BE2C (cell line): ENCODE results near the gene ACOT7.

ENCODE experiments used
- DNase-seq: peaks from one replicate; pipeline ENCODE4 v3.0.0-alpha.2; 2020
- H3K27me3 ChIP-seq: fragments of 250-450 bp; sonication (Bioruptor Pico); 2 replicates; pipeline ENCODE4 v1.5.1; 2020; ENCODE audit warnings: mild to moderate bottlenecking
- H3K36me3 ChIP-seq: fragments of 250-450 bp; sonication (Bioruptor Pico); 2 replicates; pipeline ENCODE4 v1.5.1; 2020; ENCODE audit warnings: mild to moderate bottlenecking
- H3K4me1 ChIP-seq: fragments of 250-450 bp; sonication (Bioruptor Pico); 2 replicates; pipeline ENCODE4 v1.5.1; 2020
- H3K4me3 ChIP-seq: 2 replicates; pipeline ENCODE4 v1.5.1; 2011; ENCODE audit warnings: low read depth, low read length
- H3K9me3 ChIP-seq: fragments of 250-450 bp; sonication (Bioruptor Pico); 2 replicates; pipeline ENCODE4 v1.5.1; 2020
- TF ChIP-seq, protein P1 (sequence below): IDR thresholded peaks from 2 replicates; pipeline ENCODE4 v1.5.1; 2012; ENCODE audit warnings: mild to moderate bottlenecking, low read depth, low read length

Gene ACOT7

DNA sequence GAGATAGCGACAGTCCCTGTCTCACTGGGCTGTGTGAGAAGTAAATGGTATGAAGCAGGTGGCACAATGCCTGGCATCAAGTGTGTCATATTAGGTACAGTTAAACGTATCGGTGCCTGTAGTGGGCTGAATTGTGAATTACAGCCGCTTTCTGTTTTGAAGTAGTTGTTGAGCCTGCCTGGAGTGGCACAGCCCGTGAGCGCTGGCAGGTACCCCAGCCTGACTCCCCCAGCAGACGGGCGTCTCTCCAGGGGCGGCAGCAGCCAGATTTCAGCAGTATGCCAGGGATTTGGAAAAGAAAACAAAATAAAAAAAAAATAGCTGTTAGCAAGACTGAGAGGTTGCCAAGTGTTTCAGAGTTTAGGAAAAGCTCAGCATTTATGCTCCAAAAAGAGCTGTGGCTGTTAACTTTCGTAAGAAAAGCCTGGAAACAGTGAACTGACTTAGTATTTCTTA lies 106.1 kb downstream of the ACOT7 start:
- no peak overlapping the region for H3K4me3 ChIP-seq
- TF ChIP-seq, protein P1, sequence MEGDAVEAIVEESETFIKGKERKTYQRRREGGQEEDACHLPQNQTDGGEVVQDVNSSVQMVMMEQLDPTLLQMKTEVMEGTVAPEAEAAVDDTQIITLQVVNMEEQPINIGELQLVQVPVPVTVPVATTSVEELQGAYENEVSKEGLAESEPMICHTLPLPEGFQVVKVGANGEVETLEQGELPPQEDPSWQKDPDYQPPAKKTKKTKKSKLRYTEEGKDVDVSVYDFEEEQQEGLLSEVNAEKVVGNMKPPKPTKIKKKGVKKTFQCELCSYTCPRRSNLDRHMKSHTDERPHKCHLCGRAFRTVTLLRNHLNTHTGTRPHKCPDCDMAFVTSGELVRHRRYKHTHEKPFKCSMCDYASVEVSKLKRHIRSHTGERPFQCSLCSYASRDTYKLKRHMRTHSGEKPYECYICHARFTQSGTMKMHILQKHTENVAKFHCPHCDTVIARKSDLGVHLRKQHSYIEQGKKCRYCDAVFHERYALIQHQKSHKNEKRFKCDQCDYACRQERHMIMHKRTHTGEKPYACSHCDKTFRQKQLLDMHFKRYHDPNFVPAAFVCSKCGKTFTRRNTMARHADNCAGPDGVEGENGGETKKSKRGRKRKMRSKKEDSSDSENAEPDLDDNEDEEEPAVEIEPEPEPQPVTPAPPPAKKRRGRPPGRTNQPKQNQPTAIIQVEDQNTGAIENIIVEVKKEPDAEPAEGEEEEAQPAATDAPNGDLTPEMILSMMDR, result no peak
- H3K27me3 ChIP-seq, result no peaks in the 10 kb centered on the region
- no peak for DNase-seq
- no peaks in the 10 kb centered on the region for H3K36me3 ChIP-seq
- no peaks in the 10 kb centered on the region for H3K4me1 ChIP-seq
- no peaks in the 10 kb centered on the region for H3K9me3 ChIP-seq

DNA sequence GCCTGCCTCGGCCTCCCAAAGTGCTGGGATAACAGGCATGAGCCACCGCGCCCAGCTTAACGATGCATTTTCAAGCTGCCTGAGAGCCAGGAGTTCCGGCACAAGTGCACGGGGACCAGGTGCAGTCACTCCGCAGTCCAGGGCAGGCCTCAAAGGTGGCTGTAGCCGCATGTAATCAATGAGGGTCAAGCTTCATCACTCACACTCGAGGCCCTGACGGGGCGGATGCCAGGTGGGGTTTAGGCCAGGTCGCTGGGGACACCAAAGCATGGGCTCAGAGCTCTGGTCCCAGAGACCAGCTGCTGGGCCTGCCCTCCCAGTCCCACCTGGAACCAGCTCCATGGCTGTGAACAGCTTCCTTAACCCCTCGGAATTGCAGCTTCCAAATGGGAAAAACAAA lies 106.5 kb downstream of the ACOT7 start:
- no peak for DNase-seq
- TF ChIP-seq, protein P1, result no peak
- no peaks in the 10 kb centered on the region for H3K27me3 ChIP-seq
- no peaks in the 10 kb centered on the region for H3K9me3 ChIP-seq
- H3K4me3 ChIP-seq, result no peak overlapping the region
- H3K4me1 ChIP-seq, result no peaks in the 10 kb centered on the region
- H3K36me3 ChIP-seq, result no peaks in the 10 kb centered on the region

DNA sequence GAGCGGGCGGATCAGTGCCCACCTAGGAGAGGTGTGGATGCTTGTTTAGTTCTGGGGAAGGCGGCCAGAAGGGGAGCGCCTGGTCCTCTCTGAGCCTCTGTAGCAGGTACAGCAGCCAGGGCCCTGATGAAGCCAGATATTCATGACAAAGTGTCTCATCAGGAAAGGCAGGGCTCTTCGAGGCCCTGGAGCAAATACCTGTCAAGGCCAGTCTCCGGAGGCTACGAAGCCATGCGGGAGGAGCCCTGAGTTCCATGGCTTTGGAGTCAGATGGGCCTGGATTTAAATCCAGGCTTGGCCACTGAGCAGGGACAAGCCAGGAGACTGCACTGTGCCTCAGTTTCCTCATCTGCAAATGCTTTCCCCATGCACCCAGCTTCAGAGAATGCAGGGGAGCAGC lies 107.3 kb downstream of the ACOT7 start:
- H3K9me3 ChIP-seq, result no peaks in the 10 kb centered on the region
- no peak overlapping the region for H3K4me3 ChIP-seq
- TF ChIP-seq, protein P1, result no peak
- H3K4me1 ChIP-seq, result no peaks in the 10 kb centered on the region
- DNase-seq, result no peak
- H3K27me3 ChIP-seq, result no peaks in the 10 kb centered on the region
- H3K36me3 ChIP-seq, result no peaks in the 10 kb centered on the region

DNA sequence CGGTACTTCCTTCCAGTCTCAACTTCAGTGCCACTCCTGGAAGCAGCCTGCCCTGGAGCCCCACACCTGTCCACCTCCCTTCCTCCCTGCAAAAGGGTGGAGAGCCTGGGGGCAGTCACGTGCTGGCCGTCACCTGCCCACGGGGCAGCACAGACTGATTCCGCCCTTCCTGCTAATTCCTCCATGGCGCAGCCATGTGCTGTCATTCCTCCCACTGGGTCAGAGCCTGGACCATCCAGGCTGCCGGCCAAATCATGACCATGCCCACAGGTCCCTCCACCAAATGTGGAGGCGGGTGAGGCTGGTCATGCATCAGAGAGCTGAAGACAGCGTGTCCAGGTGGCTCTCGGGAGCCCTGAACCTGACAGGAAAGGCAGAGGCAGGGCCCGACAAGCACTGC lies 108.2 kb downstream of the ACOT7 start:
- TF ChIP-seq, protein P1, result no peak
- Histone ChIP-seq H3K4me1 (no peaks in the 10 kb centered on the region), H3K4me3 (no peak overlapping the region), H3K9me3 (no peaks in the 10 kb centered on the region), H3K36me3 (no peaks in the 10 kb centered on the region), H3K27me3 (no peaks in the 10 kb centered on the region)
- DNase-seq, result no peak

DNA sequence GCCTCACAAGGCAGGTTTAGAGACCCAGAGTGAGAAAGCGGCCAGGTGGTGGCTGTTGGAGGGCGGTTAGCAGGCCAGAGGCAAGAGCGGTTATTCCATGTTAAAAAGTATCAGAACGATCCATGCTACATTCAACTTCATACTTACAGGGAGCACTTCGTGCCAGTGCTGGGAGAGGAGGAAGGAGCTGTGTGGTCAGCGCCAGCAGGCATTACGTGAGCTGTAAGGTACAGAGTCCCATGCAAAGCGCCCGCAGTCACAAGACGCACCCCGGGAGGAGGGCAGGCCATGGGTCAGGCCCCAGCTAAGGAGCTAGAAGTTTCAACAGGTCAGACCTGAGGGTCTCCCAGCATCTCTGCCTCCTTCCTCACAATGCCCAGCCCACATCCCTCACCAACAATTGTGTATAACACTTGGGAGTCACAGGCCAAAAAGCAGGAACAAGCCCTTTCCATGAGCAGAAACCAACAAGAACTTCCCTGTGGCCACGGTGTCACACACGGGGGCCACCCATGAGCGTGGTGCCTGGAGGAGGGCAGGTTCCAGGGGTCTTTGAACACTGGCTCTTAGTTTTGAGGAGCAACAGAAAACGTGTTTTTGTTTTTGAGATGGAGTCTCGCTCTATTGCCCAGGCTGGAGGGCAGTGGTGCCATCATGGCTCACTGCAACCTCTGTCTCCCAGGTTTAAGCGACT lies 110.8 kb downstream of the ACOT7 start:
- Histone ChIP-seq H3K4me3 (no peak overlapping the region), H3K9me3 (no peaks in the 10 kb centered on the region), H3K36me3 (no peaks in the 10 kb centered on the region), H3K4me1 (no peaks in the 10 kb centered on the region), H3K27me3 (no peaks in the 10 kb centered on the region)
- TF ChIP-seq, protein P1, result no peak
- DNase-seq, result no peak

DNA sequence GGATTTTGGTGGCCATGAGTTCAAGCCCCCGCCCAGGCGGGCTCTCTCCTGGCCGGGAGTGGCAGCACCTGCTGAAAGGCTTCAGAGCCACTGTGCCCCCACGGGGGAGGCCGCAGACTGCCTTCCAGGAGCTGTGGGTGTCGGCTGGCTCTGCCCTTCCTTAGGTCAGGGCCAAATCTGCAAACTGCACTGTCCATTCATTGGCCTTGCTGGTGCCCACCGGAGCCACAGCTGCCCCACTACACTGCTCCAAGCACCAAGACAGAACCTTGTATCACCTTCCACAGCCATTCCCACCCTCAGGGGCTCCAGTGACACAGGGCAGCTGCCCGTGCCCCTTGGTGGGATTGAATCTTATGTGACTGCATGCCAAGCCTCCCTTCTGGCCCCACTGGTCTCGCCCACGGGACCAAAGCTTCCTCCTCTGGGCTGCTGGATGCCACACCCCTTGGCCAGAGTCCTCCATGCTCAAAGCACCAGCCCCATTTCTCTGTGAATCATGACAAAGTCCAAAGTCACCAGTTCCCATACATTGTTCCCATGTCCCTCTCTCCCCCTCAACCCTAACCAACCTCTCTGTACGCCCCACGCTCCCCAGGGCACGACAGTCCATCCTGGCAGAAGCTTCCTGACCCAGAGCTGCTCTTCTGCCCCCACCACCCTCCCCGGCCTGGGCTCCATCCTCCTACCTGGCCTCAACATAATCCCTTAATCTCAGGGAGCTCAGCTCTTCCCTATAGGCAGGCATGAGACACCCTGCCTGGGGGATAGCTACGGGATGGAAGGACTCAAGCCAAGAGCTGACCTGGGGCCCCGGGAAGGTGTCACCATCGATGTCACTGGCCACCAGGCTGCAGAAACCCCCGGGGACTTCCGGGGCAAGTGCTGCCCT lies 111.8 kb downstream of the ACOT7 start:
- TF ChIP-seq, protein P1, result no peak
- no peak for DNase-seq
- no peaks in the 10 kb centered on the region for H3K27me3 ChIP-seq
- no peaks in the 10 kb centered on the region for H3K9me3 ChIP-seq
- H3K4me1 ChIP-seq, result no peaks in the 10 kb centered on the region
- H3K4me3 ChIP-seq, result no peak overlapping the region
- no peaks in the 10 kb centered on the region for H3K36me3 ChIP-seq
